PC-9 (cell line): ENCODE data around the gene TMEM132E.

ENCODE experiments used
- CTCF ChIP-seq: fragments of 200-600 bp; sonication (generic); conservative IDR thresholded peaks from 2 replicates; pipeline ENCODE4 v1.6.1; 2017; ENCODE audit warnings: mixed run types, antibody characterized with exemption, mild to moderate bottlenecking, moderate library complexity
- EZH2 ChIP-seq: fragments of 200-600 bp; sonication (generic); IDR thresholded peaks from 2 replicates; pipeline ENCODE4 v1.8.0; 2017; ENCODE audit warnings: antibody characterized with exemption, low read depth

- TF ChIP-seq EZH2 (no peak), CTCF (no peak)
Observed at GRCh38 chr17:34683390-34683789, 104.0 kb downstream of the TMEM132E start.
